ENCODE results near the gene PTGES2.

- TF ChIP-seq POLR2A (IDR thresholded peaks at IDR 0.05; ENCODE audit: low read depth, low read length) (no peak), POLR2AphosphoS5 (IDR thresholded peaks at IDR 0.05; ENCODE audit: low read depth, low read length) (no peak), TAF1 (IDR thresholded peaks at IDR 0.05; ENCODE audit: borderline replicate concordance, low read depth, low read length) (no peak)
Measured at GRCh38 chr9:128142061-128142460, 14.5 kb upstream of the PTGES2 start.
